HEK293 (cell line): ENCODE results near the gene C18orf32.

Source experiments
- KLF1 ChIP-seq: fragments of 450-650 bp; formaldehyde crosslinking; IDR thresholded peaks from 2 replicates; pipeline ENCODE4 v1.5.1; 2016; ENCODE audit warnings: missing biosample characterization, missing genetic modification characterization
- ZBTB7A ChIP-seq: fragments of 450-650 bp; formaldehyde crosslinking; IDR thresholded peaks from 2 replicates; pipeline ENCODE4 v1.5.1; 2016; ENCODE audit warnings: low read depth, missing biosample characterization, missing genetic modification characterization
- ZBTB8A ChIP-seq: fragments of 450-650 bp; formaldehyde crosslinking; IDR thresholded peaks from 2 replicates; pipeline ENCODE4 v1.5.1; 2016; ENCODE audit warnings: missing biosample characterization, missing genetic modification characterization
- ZFP41 ChIP-seq: fragments of 450-650 bp; formaldehyde crosslinking; IDR thresholded peaks from 2 replicates; pipeline ENCODE4 v1.5.1; 2016; ENCODE audit warnings: missing biosample characterization, missing genetic modification characterization, borderline replicate concordance
- ZNF184 ChIP-seq: fragments of 450-650 bp; IDR thresholded peaks from 2 replicates; pipeline ENCODE4 v1.5.1; 2018; ENCODE audit warnings: missing biosample characterization, mild to moderate bottlenecking, missing genetic modification characterization
- ZNF335 ChIP-seq: fragments of 450-650 bp; formaldehyde crosslinking; conservative IDR thresholded peaks from 2 replicates; pipeline ENCODE4 v1.5.1; 2016; ENCODE audit warnings: missing biosample characterization, missing genetic modification characterization
- ZNF341 ChIP-seq: fragments of 450-650 bp; formaldehyde crosslinking; IDR thresholded peaks from 2 replicates; pipeline ENCODE4; 2016; ENCODE audit warnings: low read depth, missing biosample characterization, missing genetic modification characterization
- ZNF423 ChIP-seq: fragments of 450-650 bp; formaldehyde crosslinking; IDR thresholded peaks from 2 replicates; pipeline ENCODE4 v1.5.1; 2016; ENCODE audit warnings: missing biosample characterization, missing genetic modification characterization
- ZNF629 ChIP-seq: fragments of 450-650 bp; formaldehyde crosslinking; IDR thresholded peaks from 2 replicates; pipeline ENCODE4 v1.5.1; 2017; ENCODE audit warnings: missing biosample characterization, missing genetic modification characterization
- ZNF707 ChIP-seq: fragments of 450-650 bp; formaldehyde crosslinking; IDR thresholded peaks from 2 replicates; pipeline ENCODE4 v1.5.1; 2016; ENCODE audit warnings: missing biosample characterization, missing genetic modification characterization
- TF ChIP-seq, protein P1 (sequence below): fragments of 450-650 bp; formaldehyde crosslinking; IDR thresholded peaks from 2 replicates; pipeline ENCODE4 v1.5.1; 2016; ENCODE audit warnings: missing biosample characterization, missing genetic modification characterization
- TF ChIP-seq, protein P2 (sequence below): fragments of 450-650 bp; formaldehyde crosslinking; conservative IDR thresholded peaks from 2 replicates; pipeline ENCODE4 v1.5.1; 2016; ENCODE audit warnings: low read depth, missing biosample characterization, missing genetic modification characterization
- TF ChIP-seq, protein P3 (sequence below): fragments of 450-650 bp; formaldehyde crosslinking; IDR thresholded peaks from 2 replicates; pipeline ENCODE4 v1.5.1; 2016; ENCODE audit warnings: missing biosample characterization, missing genetic modification characterization, low read depth
- TF ChIP-seq, protein P4 (sequence below): sonication (generic); formaldehyde crosslinking; IDR thresholded peaks from 2 replicates; pipeline ENCODE4 v1.8.1; 2022; ENCODE audit warnings: mild to moderate bottlenecking, moderate library complexity, missing genetic modification reagents

DNA sequence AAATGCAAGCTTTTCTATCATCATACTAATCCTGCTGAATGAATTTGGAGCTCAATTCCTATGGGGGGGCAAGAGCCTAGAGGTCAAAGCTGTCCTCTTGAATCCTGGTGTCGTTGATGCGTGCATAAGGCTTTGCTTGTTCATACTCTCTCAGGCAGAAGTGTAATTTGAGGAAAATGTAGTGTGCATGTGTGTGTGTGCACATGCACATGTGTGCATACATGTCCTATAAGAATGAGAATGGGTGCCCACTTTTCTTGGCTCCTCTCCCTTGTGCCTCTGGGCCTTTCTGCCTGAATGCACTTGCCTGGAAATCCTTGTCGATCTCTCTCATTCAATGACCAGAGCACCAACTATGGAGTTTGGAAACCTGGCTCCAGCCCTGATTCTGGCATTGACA, 28.5 kb upstream of the C18orf32 start:
- TF ChIP-seq ZNF341 (no peak), ZBTB8A (tag by site-specific recombination) (no peak), ZNF423 (tag by site-specific recombination) (no peak), ZBTB7A (no peak), ZNF184 (tag by site-specific recombination) (no peak), ZNF629 (tag by site-specific recombination) (no peak), ZNF707 (no peak), ZFP41 (tag by site-specific recombination) (no peak), KLF1 (tag by site-specific recombination) (no peak), ZNF335 (tag by site-specific recombination) (no peak)
- TF ChIP-seq, protein P1, sequence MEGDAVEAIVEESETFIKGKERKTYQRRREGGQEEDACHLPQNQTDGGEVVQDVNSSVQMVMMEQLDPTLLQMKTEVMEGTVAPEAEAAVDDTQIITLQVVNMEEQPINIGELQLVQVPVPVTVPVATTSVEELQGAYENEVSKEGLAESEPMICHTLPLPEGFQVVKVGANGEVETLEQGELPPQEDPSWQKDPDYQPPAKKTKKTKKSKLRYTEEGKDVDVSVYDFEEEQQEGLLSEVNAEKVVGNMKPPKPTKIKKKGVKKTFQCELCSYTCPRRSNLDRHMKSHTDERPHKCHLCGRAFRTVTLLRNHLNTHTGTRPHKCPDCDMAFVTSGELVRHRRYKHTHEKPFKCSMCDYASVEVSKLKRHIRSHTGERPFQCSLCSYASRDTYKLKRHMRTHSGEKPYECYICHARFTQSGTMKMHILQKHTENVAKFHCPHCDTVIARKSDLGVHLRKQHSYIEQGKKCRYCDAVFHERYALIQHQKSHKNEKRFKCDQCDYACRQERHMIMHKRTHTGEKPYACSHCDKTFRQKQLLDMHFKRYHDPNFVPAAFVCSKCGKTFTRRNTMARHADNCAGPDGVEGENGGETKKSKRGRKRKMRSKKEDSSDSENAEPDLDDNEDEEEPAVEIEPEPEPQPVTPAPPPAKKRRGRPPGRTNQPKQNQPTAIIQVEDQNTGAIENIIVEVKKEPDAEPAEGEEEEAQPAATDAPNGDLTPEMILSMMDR (tag by site-specific recombination), result no peak
- TF ChIP-seq, protein P2, sequence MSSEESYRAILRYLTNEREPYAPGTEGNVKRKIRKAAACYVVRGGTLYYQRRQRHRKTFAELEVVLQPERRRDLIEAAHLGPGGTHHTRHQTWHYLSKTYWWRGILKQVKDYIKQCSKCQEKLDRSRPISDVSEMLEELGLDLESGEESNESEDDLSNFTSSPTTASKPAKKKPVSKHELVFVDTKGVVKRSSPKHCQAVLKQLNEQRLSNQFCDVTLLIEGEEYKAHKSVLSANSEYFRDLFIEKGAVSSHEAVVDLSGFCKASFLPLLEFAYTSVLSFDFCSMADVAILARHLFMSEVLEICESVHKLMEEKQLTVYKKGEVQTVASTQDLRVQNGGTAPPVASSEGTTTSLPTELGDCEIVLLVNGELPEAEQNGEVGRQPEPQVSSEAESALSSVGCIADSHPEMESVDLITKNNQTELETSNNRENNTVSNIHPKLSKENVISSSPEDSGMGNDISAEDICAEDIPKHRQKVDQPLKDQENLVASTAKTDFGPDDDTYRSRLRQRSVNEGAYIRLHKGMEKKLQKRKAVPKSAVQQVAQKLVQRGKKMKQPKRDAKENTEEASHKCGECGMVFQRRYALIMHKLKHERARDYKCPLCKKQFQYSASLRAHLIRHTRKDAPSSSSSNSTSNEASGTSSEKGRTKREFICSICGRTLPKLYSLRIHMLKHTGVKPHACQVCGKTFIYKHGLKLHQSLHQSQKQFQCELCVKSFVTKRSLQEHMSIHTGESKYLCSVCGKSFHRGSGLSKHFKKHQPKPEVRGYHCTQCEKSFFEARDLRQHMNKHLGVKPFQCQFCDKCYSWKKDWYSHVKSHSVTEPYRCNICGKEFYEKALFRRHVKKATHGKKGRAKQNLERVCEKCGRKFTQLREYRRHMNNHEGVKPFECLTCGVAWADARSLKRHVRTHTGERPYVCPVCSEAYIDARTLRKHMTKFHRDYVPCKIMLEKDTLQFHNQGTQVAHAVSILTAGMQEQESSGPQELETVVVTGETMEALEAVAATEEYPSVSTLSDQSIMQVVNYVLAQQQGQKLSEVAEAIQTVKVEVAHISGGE (tag by site-specific recombination), result no peak
- TF ChIP-seq, protein P3, sequence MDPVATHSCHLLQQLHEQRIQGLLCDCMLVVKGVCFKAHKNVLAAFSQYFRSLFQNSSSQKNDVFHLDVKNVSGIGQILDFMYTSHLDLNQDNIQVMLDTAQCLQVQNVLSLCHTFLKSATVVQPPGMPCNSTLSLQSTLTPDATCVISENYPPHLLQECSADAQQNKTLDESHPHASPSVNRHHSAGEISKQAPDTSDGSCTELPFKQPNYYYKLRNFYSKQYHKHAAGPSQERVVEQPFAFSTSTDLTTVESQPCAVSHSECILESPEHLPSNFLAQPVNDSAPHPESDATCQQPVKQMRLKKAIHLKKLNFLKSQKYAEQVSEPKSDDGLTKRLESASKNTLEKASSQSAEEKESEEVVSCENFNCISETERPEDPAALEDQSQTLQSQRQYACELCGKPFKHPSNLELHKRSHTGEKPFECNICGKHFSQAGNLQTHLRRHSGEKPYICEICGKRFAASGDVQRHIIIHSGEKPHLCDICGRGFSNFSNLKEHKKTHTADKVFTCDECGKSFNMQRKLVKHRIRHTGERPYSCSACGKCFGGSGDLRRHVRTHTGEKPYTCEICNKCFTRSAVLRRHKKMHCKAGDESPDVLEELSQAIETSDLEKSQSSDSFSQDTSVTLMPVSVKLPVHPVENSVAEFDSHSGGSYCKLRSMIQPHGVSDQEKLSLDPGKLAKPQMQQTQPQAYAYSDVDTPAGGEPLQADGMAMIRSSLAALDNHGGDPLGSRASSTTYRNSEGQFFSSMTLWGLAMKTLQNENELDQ (tag by site-specific recombination), result no peak
- TF ChIP-seq, protein P4, sequence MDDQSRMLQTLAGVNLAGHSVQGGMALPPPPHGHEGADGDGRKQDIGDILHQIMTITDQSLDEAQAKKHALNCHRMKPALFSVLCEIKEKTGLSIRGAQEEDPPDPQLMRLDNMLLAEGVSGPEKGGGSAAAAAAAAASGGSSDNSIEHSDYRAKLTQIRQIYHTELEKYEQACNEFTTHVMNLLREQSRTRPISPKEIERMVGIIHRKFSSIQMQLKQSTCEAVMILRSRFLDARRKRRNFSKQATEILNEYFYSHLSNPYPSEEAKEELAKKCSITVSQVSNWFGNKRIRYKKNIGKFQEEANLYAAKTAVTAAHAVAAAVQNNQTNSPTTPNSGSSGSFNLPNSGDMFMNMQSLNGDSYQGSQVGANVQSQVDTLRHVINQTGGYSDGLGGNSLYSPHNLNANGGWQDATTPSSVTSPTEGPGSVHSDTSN (CRISPR knock-in tag), result no peak
